Stimulated activated naive B cell treated with anti-CD40 and anti-IgM and Interleukin-4, amounts not matched to agents 10 μg/mL and 1 μg/mL and 100 μg/mL, for 72 hours (primary cell): ENCODE data around the gene MED27.

ENCODE experiments used
- ATAC-seq, 2 donors: fragments of 150-1000 bp; cut with Tn5 transposase; replicated peaks; 2 replicates each; pipeline ENCODE4 v1.10.0; 2021; ENCODE audit warnings: moderate library complexity in 1 of 2
- DNase-seq: peaks from one replicate; pipeline ENCODE4 v3.0.0; 2021
- H3K27ac Mint-ChIP-seq: one replicate; pipeline ENCODE4 v1.8.0; 2022; ENCODE audit warnings: mild to moderate bottlenecking, mixed read lengths
- H3K27me3 Mint-ChIP-seq, 2 donors: one replicate each; pipeline ENCODE4 v1.8.0; 2022; ENCODE audit warnings: mixed read lengths in 2 of 2
- H3K36me3 Mint-ChIP-seq, 2 donors: one replicate each; pipeline ENCODE4 v1.8.0; 2022; ENCODE audit warnings: mixed read lengths in 2 of 2, mild to moderate bottlenecking in 1 of 2
- H3K4me1 Mint-ChIP-seq, 2 donors: one replicate each; pipeline ENCODE4 v1.8.0; 2022; ENCODE audit warnings: mixed read lengths in 2 of 2, mild to moderate bottlenecking in 1 of 2
- H3K4me3 Mint-ChIP-seq, 2 donors: one replicate each; pipeline ENCODE4 v1.8.0; 2022; ENCODE audit warnings: mild to moderate bottlenecking in 2 of 2, mixed read lengths in 2 of 2, moderate library complexity in 1 of 2
- H3K9me3 Mint-ChIP-seq, 2 donors: one replicate each; pipeline ENCODE4 v1.8.0; 2022; ENCODE audit warnings: mixed read lengths in 2 of 2, mild to moderate bottlenecking in 1 of 2

Gene MED27

DNA sequence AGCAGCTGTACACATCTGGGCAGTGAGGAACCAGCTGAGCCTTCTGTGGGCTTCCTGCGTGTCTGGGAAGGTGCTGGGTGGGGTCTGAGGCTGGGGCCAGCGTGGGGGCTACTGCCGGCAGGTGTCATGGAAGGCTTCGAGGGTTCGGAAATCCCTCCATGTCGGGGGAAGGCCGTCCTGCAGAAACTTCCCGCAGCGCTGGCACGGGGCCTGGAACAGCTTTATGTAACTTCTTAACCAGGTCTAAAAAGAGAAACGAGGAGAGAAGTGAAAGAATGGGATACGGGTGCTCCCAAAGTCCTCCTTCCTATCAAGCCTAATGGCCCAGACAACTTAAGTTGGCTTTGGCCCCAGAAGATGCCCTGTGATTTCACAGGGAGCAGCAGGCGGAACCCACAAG lies 219.2 kb downstream of the MED27 start:
- no peaks in the 10 kb centered on the region for H3K9me3 Mint-ChIP-seq
- H3K36me3 Mint-ChIP-seq, result peaks cover 25 to 47% of the 10 kb centered on the region in 2 donors
- ATAC-seq, result no peak
- DNase-seq, result no peak
- H3K4me1 Mint-ChIP-seq, result peaks cover 3 to 10% of the 10 kb centered on the region in 2 donors
- no peak overlapping the region for H3K4me3 Mint-ChIP-seq
- no peaks in the 10 kb centered on the region for H3K27me3 Mint-ChIP-seq
- no peak overlapping the region for H3K27ac Mint-ChIP-seq

DNA sequence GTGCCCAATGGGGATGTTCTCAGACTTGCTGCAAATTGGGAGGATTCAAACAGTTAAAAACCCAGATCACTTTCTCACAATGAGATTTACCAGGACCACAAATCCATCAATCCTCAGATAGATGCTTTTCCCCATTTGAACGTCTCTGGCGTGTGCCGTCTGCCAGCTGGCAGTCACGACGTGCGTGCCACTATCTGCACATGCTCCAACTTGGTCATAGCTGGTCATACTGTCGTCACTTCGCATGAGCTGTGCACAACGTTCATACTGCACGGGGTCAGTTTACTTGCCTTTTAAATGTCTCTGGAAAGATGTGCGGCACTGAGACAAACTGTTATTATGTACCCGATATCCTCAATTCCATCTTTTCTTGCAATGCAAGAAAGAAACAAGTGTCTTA lies 221.5 kb downstream of the MED27 start:
- no peak for DNase-seq
- H3K36me3 Mint-ChIP-seq, result peaks cover 25 to 45% of the 10 kb centered on the region in 2 donors
- H3K4me3 Mint-ChIP-seq, result no peak overlapping the region
- no peak for ATAC-seq
- H3K27me3 Mint-ChIP-seq, result no peaks in the 10 kb centered on the region
- peaks cover 3 to 10% of the 10 kb centered on the region in 2 donors for H3K4me1 Mint-ChIP-seq
- no peak overlapping the region for H3K27ac Mint-ChIP-seq
- no peaks in the 10 kb centered on the region for H3K9me3 Mint-ChIP-seq

DNA sequence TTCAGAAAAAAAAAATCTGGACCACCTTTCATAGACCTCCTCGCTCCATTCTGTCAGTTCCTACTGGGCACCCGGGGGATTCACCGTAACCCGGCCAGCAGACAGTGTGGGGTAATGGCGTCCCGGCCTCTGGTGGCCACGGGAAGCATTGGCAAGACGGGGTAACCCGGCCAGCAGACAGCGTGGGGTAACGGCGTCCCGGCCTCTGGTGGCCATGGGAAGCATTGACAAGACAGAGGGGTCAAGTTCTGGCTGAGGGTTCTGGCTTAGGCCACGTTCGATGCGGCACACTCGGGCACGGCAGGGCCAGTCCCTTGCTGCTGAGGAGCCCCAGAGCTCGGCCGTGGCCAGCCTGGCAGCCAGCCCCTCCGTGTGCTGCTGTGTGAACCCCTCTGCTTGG lies 223.6 kb downstream of the MED27 start:
- Mint-ChIP-seq H3K4me1 (peaks cover 3 to 5% of the 10 kb centered on the region in 2 donors), H3K27ac (no peak overlapping the region), H3K4me3 (no peak overlapping the region), H3K36me3 (peaks cover 17 to 37% of the 10 kb centered on the region in 2 donors), H3K9me3 (no peaks in the 10 kb centered on the region), H3K27me3 (no peaks in the 10 kb centered on the region)
- ATAC-seq (no peak), DNase-seq (no peak)

DNA sequence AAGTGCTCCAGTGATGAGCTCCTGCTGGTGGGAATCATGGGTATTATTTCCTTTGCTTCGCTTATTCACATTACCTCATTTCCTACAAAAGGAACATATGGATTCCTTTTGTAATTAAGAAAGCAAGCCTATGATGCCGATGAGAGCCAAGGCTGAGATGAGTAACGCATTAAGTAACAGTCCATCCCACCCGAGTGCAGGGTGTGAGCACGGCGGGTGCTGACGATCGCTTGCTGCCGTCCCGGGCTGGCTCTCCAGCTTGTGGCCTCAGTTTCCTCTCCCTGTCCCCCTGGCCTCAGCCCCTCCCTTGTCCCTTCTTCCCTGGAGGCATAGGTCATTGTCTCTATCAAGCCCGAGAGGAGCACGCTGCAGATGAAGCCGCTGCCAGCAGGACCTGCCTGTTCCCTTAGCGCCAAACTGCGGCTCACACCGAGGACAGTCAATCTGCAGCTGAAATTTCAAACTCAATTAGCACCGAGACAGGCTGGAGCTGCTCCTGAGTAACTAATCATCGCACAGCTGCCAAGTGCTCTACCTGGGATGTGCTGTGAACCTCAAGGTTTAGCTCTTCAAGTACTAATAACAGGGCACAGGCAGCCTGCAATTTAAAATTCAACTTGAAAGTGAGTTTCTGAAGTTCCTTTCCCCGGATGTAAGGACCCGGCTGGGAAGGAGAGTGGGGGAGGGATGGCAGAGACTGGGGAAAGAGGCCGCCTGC lies 224.6 kb downstream of the MED27 start:
- DNase-seq (no peak), ATAC-seq (no peak)
- Mint-ChIP-seq H3K27ac (no peak overlapping the region), H3K4me3 (no peak overlapping the region), H3K4me1 (no peaks in the 10 kb centered on the region), H3K27me3 (no peaks in the 10 kb centered on the region), H3K36me3 (peaks cover 13 to 26% of the 10 kb centered on the region in 2 donors), H3K9me3 (no peaks in the 10 kb centered on the region)

DNA sequence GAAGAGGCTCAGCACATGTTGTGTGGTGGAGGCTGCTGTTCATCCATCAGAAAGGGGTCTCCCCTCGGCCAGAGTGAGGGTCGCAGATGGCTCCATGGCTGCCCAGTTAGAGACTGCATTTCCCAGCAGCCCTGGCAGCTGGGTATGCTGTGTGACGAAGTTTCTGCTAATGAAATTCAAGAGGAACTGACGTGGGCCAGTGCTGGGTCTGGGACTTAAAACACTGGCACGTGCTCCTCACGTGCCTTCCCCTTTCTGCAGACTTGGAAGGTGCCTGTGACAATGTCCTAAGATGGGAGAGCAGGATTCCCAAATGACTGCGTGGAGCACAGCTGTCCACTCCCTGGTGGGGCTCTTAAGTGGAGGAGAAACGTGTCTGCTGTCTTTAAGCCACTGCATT lies 225.3 kb downstream of the MED27 start:
- no peak for ATAC-seq
- H3K27ac Mint-ChIP-seq, result no peak overlapping the region

DNA sequence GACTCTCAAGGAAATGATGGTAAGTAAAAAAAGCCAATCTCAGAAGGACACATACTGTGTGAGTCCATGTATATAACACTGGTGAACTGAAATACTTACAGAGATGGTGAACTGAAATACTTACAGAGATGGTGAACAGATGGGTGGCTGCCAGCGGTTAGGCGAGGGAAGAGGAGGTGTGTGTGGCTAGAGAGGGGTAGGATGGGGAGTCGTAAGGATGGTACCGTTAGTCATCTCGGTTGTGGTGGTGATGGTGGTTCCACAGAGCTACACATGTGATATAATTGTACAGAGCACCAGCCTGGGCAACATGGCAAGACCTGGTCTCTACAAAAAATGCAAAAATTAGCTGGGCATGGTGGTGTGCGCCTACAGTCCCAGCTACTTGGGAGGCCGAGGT lies 226.2 kb downstream of the MED27 start:
- Mint-ChIP-seq H3K4me3 (no peak overlapping the region), H3K4me1 (no peaks in the 10 kb centered on the region), H3K27ac (no peak overlapping the region), H3K36me3 (peaks cover 3 to 13% of the 10 kb centered on the region in 2 donors), H3K9me3 (no peaks in the 10 kb centered on the region), H3K27me3 (no peaks in the 10 kb centered on the region)
- DNase-seq (no peak), ATAC-seq (no peak)

More for the DNA sequence above, 225.3 kb downstream of the MED27 start:
- H3K36me3 Mint-ChIP-seq, result peaks cover 9 to 20% of the 10 kb centered on the region in 2 donors
- DNase-seq, result no peak
- H3K4me1 Mint-ChIP-seq, result no peaks in the 10 kb centered on the region
- no peaks in the 10 kb centered on the region for H3K27me3 Mint-ChIP-seq
- H3K9me3 Mint-ChIP-seq, result no peaks in the 10 kb centered on the region
- no peak overlapping the region for H3K4me3 Mint-ChIP-seq

DNA sequence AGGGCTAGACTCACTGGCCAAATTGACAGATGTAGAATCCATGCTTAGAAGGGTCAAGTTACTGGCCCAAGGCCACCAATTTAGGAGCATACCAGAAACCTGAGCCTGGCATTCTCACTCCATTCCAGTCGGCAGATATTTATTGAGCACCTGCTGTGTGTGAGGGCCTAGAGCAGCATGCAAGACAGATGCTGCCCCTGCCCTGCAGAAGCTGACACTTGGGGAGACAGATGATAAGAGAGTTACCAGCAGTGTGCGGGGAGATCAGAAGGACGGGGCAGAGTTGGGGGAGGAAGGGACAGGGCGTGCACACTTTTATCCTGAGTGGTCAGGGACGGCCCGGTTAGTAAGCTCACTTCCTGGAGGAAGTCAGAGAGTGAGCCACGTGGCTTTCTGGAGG lies 228.3 kb downstream of the MED27 start:
- Mint-ChIP-seq H3K4me3 (no peak overlapping the region), H3K27me3 (no peaks in the 10 kb centered on the region), H3K9me3 (no peaks in the 10 kb centered on the region), H3K36me3 (peaks cover 3 to 8% of the 10 kb centered on the region in 2 donors), H3K4me1 (no peaks in the 10 kb centered on the region), H3K27ac (no peak overlapping the region)
- ATAC-seq (no peak), DNase-seq (no peak)

DNA sequence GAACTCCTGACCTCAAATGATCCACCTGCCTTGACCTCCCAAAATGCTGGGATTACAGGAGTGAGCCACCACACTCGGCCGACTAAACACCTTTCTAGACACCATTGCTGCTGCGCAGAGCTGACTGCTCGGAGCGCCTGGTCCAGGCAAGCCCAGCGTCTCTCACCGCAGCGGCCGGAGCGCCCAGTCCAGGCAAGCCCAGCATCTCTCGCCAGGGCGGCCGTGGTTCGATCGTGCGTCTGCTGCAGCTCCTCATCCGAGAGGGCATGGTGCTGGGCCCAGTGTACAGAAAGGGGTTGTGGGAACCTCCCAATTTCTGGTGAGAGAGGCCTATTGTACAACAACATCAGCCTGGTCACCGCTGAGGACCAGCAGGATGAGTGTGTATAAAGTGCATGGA lies 230.3 kb downstream of the MED27 start:
- Mint-ChIP-seq H3K27ac (no peak overlapping the region), H3K27me3 (no peaks in the 10 kb centered on the region), H3K4me3 (no peak overlapping the region), H3K4me1 (no peaks in the 10 kb centered on the region), H3K36me3 (peaks cover 3 to 8% of the 10 kb centered on the region in 2 donors), H3K9me3 (no peaks in the 10 kb centered on the region)
- DNase-seq (no peak), ATAC-seq (no peak)

DNA sequence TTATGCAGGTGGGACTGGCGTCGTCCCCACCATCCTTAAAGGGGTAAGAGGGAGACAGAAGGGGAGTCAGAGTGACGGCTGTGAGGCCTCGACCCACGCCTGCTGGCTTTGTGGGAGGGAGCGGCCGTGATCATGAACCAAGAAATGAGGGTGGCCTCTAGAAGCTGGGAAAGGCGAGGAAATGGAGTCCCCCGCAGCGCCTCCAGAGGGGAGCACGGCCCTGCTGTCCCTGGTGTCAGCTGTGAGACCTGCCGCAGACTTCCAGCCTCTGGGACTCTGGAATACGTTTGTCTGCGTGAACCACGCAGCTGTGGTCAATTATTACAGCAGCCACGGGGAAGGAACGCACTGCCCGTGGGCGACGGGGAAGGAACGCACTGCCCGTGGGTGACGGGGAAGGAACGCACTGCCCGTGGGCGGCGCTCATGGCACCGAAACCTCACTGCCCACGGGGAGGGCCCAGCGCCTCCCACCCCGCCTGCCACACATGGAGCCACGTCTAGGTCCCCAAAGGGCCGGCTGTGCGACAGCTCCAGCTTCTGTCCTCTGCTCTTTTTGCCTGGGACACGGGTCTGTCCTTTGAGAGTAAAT lies 231.0 kb downstream of the MED27 start:
- Mint-ChIP-seq H3K36me3 (peaks cover 3 to 8% of the 10 kb centered on the region in 2 donors), H3K4me3 (no peak overlapping the region), H3K4me1 (no peaks in the 10 kb centered on the region), H3K27me3 (no peaks in the 10 kb centered on the region), H3K9me3 (no peaks in the 10 kb centered on the region), H3K27ac (no peak overlapping the region)
- DNase-seq (no peak), ATAC-seq (no peak)

DNA sequence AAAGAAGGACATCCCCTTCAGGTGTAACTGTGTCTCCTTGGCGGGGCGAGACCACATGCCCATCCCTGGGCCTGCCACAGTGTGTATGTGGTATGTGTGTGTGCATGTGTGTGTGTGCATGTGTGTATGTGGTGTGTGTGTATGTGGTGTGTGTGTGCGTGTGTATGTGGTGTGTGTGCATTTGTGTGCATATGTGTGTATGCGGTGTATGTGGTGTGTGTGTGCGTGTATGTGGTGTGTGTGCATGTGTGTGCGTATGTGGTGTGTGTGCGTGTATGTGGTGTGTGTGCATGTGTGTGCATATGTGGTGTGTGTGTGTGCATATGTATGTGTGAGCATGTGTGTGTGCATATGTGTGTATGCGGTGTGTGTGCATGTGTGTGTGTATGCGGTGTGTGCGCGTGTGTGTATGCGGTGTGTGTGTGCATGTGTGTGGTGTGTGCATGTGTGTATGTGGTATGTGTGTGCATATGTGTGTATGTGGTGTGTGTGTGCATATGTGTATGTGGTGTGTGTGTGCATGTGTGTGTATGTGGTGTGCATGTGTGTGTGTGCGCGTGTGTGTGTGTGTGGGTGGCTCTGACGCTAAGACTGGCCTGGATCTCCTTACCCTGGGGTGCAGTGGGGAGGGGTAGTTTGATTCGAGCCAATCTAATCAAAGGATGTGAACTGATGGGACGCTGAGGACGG lies 231.9 kb downstream of the MED27 start:
- no peak for ATAC-seq
- Mint-ChIP-seq H3K27me3 (peaks cover 0 to under 1% of the 10 kb centered on the region in 2 donors), H3K4me3 (no peak overlapping the region), H3K27ac (no peak overlapping the region), H3K36me3 (peaks cover 3 to 8% of the 10 kb centered on the region in 2 donors), H3K4me1 (no peaks in the 10 kb centered on the region), H3K9me3 (no peaks in the 10 kb centered on the region)
- no peak for DNase-seq

DNA sequence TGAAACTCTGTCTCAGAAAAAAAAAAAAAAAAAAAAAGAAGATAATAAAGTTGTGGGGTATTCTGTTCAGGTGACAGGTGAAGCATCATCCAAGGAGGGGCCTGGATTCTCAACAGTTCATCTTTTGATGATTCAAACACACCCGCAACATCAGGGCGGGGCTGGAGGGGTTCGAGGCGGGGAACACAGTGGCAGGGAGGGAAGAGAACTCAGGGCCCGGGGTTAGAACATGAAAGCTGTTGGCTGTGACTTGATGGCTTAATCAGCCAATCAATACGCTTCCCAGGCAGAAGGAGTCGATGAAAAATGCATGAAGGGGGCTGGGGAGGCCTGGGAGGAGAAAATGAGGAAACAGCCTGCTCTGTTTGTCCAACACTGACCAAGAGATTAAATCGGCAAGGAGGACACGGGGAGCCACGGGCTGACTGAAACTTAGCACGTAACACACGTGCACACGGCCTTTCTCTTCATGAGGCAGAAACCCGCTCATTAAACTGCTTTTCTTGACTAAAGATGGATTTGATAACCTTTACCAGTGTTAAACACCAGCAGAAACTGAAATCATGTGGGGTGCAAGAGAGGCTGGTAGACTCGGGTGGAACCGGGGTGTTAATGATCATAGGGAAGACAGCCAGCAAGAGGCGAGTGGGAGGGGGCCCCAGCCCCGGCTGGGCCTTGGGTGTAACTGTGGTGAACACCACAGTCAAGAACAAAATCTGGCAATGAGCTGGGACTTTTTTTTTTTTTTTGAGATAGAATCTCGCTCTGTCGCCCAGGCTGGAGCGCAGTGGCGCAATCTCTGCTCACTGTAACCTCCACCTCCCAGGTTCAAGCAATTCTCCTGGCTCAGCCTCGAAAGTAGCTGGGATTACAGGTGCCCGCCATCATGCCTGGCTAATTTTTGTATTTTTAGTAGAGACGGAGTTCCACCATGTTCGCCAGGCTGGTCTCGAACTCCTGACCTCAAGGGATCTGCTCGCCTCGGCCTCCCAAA lies 234.1 kb downstream of the MED27 start:
- H3K27ac Mint-ChIP-seq, result no peak overlapping the region
- no peaks in the 10 kb centered on the region for H3K36me3 Mint-ChIP-seq
- peaks cover 10 to 12% of the 10 kb centered on the region in 2 donors for H3K27me3 Mint-ChIP-seq
- H3K4me1 Mint-ChIP-seq, result no peaks in the 10 kb centered on the region
- ATAC-seq (no peak), DNase-seq (no peak)
- no peak overlapping the region for H3K4me3 Mint-ChIP-seq
- no peaks in the 10 kb centered on the region for H3K9me3 Mint-ChIP-seq

DNA sequence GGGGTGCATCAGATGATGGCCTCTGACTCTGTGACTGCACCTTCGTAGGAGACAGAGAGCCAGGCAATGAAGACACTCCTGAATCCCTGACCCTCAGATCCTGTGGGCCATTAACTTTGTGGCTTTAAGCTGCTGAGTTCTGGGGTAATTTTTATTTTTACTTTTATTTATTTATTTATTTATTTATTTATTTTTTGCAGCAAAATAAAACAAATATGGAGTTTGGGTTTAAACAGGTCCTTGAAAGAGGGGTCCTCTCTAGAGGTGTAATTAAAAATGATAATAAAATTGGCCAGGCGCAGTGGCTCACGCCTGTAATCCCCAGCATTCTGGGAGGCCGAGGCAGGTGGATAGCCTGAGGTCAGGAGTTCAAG lies 234.9 kb downstream of the MED27 start:
- H3K4me3 Mint-ChIP-seq, result no peak overlapping the region
- ATAC-seq (no peak), DNase-seq (no peak)
- no peak overlapping the region for H3K27ac Mint-ChIP-seq
- H3K36me3 Mint-ChIP-seq, result no peaks in the 10 kb centered on the region
- no peaks in the 10 kb centered on the region for H3K9me3 Mint-ChIP-seq
- no peaks in the 10 kb centered on the region for H3K4me1 Mint-ChIP-seq
- peaks cover 10 to 17% of the 10 kb centered on the region in 2 donors for H3K27me3 Mint-ChIP-seq

DNA sequence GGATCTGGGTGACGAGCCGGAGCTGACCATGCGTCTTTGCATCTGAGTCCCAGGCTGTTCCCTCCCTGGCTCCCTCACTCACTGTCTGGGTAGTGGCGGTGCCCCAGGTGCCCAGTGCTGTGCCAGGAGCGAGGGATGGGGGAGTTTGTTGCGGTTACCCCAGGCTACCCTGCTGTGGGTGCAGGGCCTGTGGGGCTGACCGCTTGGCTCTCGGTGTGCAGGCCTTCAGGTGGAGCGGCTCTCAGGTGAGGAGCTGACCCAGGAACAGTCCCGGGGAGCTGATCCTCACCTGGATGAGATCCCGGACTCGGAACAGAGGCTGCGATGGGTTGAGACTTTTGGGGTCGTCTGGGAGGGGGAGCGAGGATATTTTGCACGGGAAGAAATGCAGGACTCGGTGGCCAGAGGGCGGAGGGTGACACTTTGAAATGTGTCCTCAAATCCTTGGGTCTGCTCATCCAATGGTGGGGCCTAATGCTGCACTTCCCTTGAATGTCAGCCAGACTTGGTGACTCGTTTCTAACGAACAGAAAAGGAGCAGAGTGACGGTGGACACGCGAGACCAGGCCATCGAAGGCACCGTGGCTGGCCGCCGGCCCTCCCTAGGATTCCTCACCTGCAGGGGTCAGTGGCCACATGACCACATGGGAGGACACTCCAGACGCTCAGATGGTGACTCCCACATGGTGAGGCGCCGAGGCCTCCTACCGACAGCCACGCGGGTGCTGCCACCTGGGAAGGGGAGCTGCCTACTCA lies 235.5 kb downstream of the MED27 start:
- no peaks in the 10 kb centered on the region for H3K36me3 Mint-ChIP-seq
- peaks cover 10 to 22% of the 10 kb centered on the region in 2 donors for H3K27me3 Mint-ChIP-seq
- H3K27ac Mint-ChIP-seq, result no peak overlapping the region
- ATAC-seq (no peak), DNase-seq (no peak)
- no peaks in the 10 kb centered on the region for H3K4me1 Mint-ChIP-seq
- no peak overlapping the region for H3K4me3 Mint-ChIP-seq
- no peaks in the 10 kb centered on the region for H3K9me3 Mint-ChIP-seq
